GM18505 (cell line): Measurements from ENCODE around the gene GTSE1.

Experiments used
- ATAC-seq: cut with Tn5 transposase; IDR thresholded peaks from one replicate; pipeline ENCODE4 v1.9.1; 2021; ENCODE audit not compliant: unreplicated experiment
- POLR2A ChIP-seq: IDR thresholded peaks from 4 replicates; pipeline ENCODE4 v1.6.1; 2011; ENCODE audit warnings: borderline replicate concordance; ENCODE audit not compliant: insufficient read depth, insufficient read length; ENCODE audit errors: extremely low read depth

Gene GTSE1

DNA sequence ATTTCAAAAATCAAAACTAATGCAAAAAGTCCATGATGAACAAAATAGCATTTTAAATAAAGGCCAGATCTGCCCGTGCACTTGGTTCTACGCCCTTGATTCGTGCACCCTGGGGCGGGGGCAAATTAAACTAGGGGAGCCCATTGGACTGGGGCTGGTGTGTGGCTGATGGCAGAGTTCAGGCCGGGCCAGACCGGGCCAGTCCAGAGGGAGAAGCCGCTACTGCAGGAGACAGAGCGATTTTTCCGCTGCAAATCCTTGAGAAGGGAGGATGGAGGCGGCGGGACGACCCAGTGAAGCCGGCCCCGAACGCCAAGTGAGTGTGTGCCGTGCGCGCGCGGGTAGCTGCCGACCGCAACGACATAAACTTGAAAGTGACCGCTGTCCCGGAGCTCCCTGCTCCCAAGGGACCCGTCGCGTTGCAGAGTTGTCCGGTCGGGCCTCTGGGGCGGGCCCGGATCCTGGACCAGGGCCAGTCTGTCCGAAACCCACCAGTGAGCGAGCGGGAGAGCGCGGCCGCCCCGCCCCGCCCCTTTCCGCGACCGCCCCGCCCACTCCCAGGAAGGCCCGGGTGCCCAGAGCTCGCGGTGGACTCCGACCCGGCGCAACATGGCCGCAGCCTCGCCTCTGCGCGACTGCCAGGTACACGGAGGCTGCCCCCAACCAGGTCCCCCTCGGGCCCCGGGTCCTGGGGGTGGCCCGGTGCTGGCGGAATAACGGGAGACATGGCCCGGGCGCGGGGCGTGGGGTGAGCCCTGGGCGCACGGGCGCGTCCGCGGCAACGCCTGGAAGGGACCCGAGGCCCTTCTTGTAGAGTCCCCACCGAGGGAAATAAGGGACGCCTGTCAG lies 29.0 kb upstream of the GTSE1 start, which contains the start of gene TTC38:
TTC38 (plus strand) TSS at position 578 of the 849 bp plus-strand sequence; CDS start at position 610, 32 bp downstream.
- ATAC-seq: no peak
- TF ChIP-seq POLR2A: peak; percentile 69

- ATAC-seq: no peak
- no peak for TF ChIP-seq POLR2A
Observed at GRCh38 chr22:46269564-46269963, 27.1 kb upstream of the GTSE1 start.

- no peak for ATAC-seq
- TF ChIP-seq POLR2A: no peak
Observed at GRCh38 chr22:46272196-46272595, 24.5 kb upstream of the GTSE1 start.

GRCh38 chr22:46272762-46273431 lies 23.8 kb upstream of the GTSE1 start:
- TF ChIP-seq POLR2A: no peak
- no peak for ATAC-seq

DNA sequence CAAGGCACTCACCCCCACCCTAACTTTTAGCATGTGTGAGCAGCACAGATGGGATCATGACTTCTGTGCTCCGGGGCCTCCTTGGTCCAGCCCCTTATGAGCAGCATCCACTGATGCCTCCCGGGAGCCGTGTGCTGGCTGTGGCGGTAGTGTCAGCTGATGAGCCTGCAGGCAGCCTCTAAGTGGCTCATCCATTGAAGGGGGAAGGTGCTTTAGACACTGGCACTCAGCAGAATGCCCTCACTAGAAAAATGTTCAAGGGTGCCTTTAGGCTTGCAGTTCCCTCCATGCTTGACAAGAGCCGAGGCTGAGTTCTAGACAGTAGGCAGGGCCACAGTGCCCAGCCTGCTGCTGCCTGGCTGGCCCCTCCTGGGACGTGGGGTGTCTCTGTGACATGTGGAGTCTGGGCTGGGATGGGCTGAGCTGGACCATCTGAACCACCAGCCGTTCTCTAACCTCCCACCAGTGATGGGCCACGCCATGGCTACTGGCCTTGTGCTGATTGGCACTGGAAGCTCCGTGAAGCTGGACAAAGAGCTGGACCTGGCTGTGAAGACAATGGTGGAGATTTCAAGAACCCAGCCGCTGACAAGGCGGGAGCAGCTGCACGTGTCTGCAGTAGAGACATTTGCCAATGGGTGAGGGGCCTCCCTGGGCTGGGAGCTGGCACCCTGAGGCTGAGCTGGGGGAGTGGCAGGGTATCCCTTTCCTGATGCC lies 23.1 kb upstream of the GTSE1 start:
- ATAC-seq: no peak
- TF ChIP-seq POLR2A: no peak

GRCh38 chr22:46274381-46274780 lies 22.3 kb upstream of the GTSE1 start:
- no peak for TF ChIP-seq POLR2A
- no peak for ATAC-seq

DNA sequence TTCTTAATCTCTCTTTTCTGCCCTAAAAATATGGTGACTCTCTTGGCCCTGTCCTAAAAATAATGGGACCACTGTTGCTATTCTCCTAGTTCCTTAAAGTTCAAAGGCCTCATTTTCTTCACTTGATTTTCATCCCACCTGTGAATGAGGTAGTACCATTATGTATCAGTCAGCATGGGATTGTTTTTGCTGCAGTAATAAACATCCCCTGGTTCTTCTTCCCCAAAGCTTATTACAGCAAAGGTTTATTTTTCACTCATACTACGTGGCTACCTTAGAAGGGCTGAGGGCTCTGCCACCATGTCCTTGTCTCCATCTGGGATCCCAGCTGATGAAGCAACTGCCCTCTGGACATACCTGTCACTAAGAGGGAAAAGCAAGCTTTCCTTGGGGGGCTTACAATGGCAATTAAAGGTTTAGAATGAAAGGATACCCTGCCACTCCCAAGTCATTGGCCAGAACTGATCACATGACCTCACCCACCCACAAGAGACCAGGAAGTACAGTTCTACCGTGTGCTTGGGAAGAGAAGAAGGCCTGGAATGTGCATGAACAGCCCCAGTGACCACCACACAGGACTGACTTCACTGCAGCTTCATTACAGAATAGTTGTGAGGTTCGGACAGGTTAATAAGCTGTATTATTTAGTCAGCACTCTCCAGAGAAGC lies 21.1 kb upstream of the GTSE1 start:
- no peak for ATAC-seq
- TF ChIP-seq POLR2A: no peak

DNA sequence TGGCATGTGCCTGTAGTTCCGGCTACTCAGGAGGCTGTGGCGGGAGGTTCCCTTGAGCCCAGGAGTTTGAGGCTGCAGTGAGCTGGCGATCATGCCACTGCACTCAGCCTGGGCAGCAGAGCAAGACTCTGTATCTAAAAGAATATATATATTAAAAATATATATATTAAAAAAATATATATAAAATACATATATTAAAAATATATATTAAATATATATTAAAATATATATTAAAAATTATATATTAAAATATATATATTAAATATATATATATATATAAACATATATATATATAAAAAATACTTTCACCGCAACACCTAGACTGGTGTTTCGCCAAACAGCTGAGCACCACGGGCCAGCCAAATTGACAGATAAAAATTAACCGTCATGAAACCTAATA lies 20.1 kb upstream of the GTSE1 start:
- no peak for ATAC-seq
- TF ChIP-seq POLR2A: no peak

GRCh38 chr22:46278656-46279645 lies 17.7 kb upstream of the GTSE1 start:
- no peak for TF ChIP-seq POLR2A
- ATAC-seq: no peak

- ATAC-seq: no peak
- TF ChIP-seq POLR2A: no peak
Observed at GRCh38 chr22:46280063-46280817, 16.4 kb upstream of the GTSE1 start.

DNA sequence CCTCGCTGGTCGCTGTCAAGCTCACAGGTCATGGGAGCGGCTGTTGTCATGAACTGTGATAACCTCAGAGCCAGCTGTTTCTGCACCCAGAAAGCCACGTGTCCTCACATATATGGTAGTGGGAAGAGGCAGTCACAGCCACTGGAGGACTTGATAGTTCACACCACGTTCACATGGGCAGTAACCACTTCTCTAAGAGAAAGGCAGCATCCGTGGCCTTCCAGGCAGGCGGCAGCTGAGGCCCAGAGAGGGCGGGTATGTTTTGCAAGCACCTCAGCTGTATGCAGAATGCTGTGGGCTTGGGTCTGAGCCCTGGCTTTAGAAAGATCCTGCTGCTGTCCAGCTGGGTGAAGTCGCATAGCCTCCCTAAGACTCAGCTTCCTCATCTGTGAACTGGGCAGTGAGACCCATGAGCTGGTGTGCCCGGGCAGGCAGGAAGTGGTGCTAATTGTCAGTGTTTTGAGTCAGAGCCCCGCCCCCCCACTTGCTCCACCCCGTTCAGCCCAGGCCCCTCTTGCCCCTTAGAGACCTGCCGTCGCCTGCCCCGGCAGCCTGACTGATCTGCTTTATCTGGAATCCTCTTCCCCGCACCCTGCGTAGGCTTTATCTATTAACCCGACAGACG lies 15.6 kb upstream of the GTSE1 start:
- ATAC-seq: no peak
- TF ChIP-seq POLR2A: no peak

GRCh38 chr22:46281866-46282678 lies 14.6 kb upstream of the GTSE1 start:
- ATAC-seq: no peak
- TF ChIP-seq POLR2A: no peak
